SU-DHL-6 (cell line): ENCODE results near the gene SETD1B.

Experiments
- H2AFZ ChIP-seq: fragments of 200-600 bp; sonication (generic); 2 replicates; pipeline ENCODE4 v1.6.1; 2014; ENCODE audit warnings: low read depth, mild to moderate bottlenecking, moderate library complexity, mixed read lengths, antibody characterized with exemption, low read length; ENCODE audit not compliant: severe bottlenecking
- H3F3A ChIP-seq: fragments of 200-600 bp; shearing (Covaris generic); 2 replicates; pipeline ENCODE4 v1.6.0; 2016; ENCODE audit warnings: antibody characterized with exemption, mild to moderate bottlenecking; ENCODE audit not compliant: insufficient read depth
- H3K27ac ChIP-seq: fragments of 200-600 bp; sonication (generic); 2 replicates; pipeline ENCODE4 v1.5.1; 2016; ENCODE audit warnings: low read depth, mild to moderate bottlenecking, low read length, moderate library complexity, mixed read lengths
- H3K27me3 ChIP-seq: fragments of 200-600 bp; sonication (generic), shearing (Covaris generic); 2 replicates; pipeline ENCODE4 v1.6.0; 2014; ENCODE audit warnings: mild to moderate bottlenecking, low read length
- H3K36me3 ChIP-seq: fragments of 200-600 bp; sonication (generic); 2 replicates; pipeline ENCODE4 v1.6.1; 2014; ENCODE audit warnings: mild to moderate bottlenecking, low read length, mixed read lengths
- H3K4me2 ChIP-seq: fragments of 300-600, 200-600 bp; shearing (Covaris generic), sonication (generic); 2 replicates; pipeline ENCODE4 v1.6.0; 2014; ENCODE audit warnings: low read length, low read depth, mild to moderate bottlenecking; ENCODE audit not compliant: poor library complexity, severe bottlenecking
- H3K4me3 ChIP-seq: fragments of 200-600 bp; sonication (generic); 2 replicates; pipeline ENCODE4 v1.5.1; 2014; ENCODE audit warnings: antibody characterized with exemption, low read length, mild to moderate bottlenecking, mixed read lengths; ENCODE audit not compliant: insufficient read depth, poor library complexity, severe bottlenecking
- H3K79me2 ChIP-seq: fragments of 200-600 bp; sonication (generic); 2 replicates; pipeline ENCODE4 v1.6.1; 2014; ENCODE audit warnings: mild to moderate bottlenecking, low read length, moderate library complexity; ENCODE audit not compliant: insufficient read depth
- H3K9ac ChIP-seq: fragments of 200-600 bp; sonication (generic); 2 replicates; pipeline ENCODE4 v1.7.0; 2014; ENCODE audit warnings: mild to moderate bottlenecking, low read length
- H3K9me2 ChIP-seq: fragments of 200-600 bp; sonication (generic); replicated peaks from 2 replicates; pipeline ENCODE4 v1.6.1; 2014; ENCODE audit warnings: low read length; ENCODE audit not compliant: insufficient read depth
- H3K9me3 ChIP-seq: fragments of 200-600 bp; sonication (generic); 2 replicates; pipeline ENCODE4 v1.6.1; 2014; ENCODE audit warnings: low read length, mixed read lengths; ENCODE audit not compliant: insufficient read depth
- H4K20me1 ChIP-seq: fragments of 200-600 bp; sonication (generic); 2 replicates; pipeline ENCODE4 v1.6.1; 2014; ENCODE audit warnings: low read depth, mild to moderate bottlenecking, antibody characterized with exemption, low read length, moderate library complexity, mixed read lengths
- EZH2phosphoT487 ChIP-seq: fragments of 200-600 bp; sonication (generic), shearing (Covaris generic); conservative IDR thresholded peaks from 2 replicates; pipeline ENCODE4 v1.6.1; 2018; ENCODE audit warnings: mild to moderate bottlenecking, antibody characterized with exemption, low read length, moderate library complexity, mixed read lengths
- TF ChIP-seq, protein P1 (sequence below): fragments of 200-600 bp; sonication (generic); IDR thresholded peaks from one replicate; pipeline ENCODE4 v1.5.1; 2017; ENCODE audit warnings: antibody characterized with exemption, mild to moderate bottlenecking, low read length, moderate library complexity; ENCODE audit not compliant: insufficient read depth, poor library complexity, severe bottlenecking

The SETD1B gene

DNA sequence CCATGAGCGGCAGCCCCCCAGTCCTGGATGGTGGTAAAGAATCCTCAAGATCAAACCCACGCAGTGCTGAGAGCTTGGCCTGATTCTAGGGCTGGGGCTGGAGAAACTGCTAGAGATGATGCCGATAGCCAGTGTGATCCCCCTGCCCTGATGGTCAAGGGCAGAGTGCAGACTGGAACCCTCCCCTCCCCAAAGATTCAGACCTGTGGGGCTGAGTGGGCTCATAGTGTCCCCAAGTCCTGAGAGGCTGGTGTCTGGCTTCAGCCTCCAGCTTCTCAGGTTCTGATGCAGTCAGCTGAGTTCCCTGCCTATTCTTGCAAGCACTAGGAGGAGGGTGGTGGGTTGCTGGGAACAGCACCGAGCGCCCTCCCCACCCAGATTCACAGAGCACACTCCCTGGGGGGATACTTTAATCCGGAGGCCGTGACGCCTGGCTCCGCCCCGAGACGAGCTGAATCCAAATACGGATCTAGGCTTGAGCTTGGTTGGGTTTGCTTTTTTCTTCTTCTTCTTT, 22.3 kb upstream of the SETD1B start:
- Histone ChIP-seq H3K4me2 (peak overlapping the region; percentile 33), H4K20me1 (no peaks in the 10 kb centered on the region)
- TF ChIP-seq, protein P1, sequence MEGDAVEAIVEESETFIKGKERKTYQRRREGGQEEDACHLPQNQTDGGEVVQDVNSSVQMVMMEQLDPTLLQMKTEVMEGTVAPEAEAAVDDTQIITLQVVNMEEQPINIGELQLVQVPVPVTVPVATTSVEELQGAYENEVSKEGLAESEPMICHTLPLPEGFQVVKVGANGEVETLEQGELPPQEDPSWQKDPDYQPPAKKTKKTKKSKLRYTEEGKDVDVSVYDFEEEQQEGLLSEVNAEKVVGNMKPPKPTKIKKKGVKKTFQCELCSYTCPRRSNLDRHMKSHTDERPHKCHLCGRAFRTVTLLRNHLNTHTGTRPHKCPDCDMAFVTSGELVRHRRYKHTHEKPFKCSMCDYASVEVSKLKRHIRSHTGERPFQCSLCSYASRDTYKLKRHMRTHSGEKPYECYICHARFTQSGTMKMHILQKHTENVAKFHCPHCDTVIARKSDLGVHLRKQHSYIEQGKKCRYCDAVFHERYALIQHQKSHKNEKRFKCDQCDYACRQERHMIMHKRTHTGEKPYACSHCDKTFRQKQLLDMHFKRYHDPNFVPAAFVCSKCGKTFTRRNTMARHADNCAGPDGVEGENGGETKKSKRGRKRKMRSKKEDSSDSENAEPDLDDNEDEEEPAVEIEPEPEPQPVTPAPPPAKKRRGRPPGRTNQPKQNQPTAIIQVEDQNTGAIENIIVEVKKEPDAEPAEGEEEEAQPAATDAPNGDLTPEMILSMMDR = no peak
- no peak for TF ChIP-seq EZH2phosphoT487

DNA sequence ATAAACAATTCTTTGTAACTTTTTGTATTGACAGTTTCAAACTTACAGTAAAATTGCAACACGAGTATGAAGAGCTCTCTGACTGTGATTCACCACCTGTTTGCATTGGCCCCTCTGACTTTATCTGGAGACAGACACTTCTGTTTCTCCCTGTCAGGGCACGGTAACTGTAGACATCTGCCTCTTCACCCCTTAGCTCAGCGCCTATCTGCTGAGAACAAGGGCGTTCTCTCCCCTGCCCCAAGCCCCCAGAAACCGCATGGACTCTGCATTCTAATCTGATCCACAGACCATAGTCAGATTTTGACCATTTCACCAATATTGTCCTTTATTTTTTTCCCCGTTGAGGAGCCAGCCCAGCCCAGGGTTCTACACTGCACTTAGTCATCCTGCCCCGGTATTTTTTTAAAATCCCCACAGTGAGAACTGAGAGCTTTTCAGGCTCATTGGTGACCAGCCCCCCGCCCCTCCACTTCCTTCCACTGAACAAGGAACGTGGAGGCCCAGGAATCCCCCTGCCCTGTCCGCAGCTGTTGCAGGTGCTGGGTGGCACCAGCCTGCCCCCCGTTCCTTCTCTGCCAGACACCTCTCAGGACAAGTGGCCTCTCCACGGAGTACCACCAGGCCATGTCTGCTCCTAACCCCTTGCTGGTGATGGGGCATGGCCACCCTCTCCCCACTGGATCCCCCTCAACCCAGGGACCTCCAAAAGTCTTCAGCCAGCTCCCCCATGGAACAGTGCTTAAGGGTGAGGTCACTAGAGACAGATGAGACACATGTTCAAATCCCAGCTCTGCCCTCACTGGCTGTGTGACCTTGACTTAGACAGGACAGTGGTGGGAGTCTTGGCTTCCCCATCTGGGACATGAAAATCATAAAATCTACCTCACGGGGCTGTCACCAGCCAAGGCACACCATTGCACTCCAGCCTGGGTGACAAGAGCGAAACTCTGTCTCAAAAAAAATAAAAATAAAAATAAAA, 21.5 kb upstream of the SETD1B start:
- Histone ChIP-seq H3K9me2 (no peaks in the 10 kb centered on the region), H3K27ac (peak overlapping the region; percentile 72), H3K79me2 (peaks cover 27% of the 10 kb centered on the region), H3K4me3 (no peak overlapping the region), H3K27me3 (no peaks in the 10 kb centered on the region), H3F3A (peaks cover 13% of the 10 kb centered on the region), H4K20me1 (no peaks in the 10 kb centered on the region), H3K9me3 (no peaks in the 10 kb centered on the region), H3K36me3 (no peaks in the 10 kb centered on the region), H2AFZ (no peak overlapping the region), H3K4me2 (peak overlapping the region; percentile 33), H3K9ac (peak overlapping the region; percentile 31)
- no peak for TF ChIP-seq EZH2phosphoT487
- TF ChIP-seq, protein P1 = no peak

More for the DNA sequence above, 22.3 kb upstream of the SETD1B start:
- no peaks in the 10 kb centered on the region for H3K27me3 ChIP-seq
- no peak overlapping the region for H2AFZ ChIP-seq
- no peaks in the 10 kb centered on the region for H3K9me3 ChIP-seq
- H3F3A ChIP-seq = peaks cover 15% of the 10 kb centered on the region
- H3K4me3 ChIP-seq = no peak overlapping the region
- H3K36me3 ChIP-seq = no peaks in the 10 kb centered on the region
- H3K9me2 ChIP-seq = no peaks in the 10 kb centered on the region
- H3K9ac ChIP-seq = peak overlapping the region; percentile 31; the same call in 1 of the 2 replicates
- H3K27ac ChIP-seq = peak overlapping the region; percentile 72
- peaks cover 19% of the 10 kb centered on the region for H3K79me2 ChIP-seq

DNA sequence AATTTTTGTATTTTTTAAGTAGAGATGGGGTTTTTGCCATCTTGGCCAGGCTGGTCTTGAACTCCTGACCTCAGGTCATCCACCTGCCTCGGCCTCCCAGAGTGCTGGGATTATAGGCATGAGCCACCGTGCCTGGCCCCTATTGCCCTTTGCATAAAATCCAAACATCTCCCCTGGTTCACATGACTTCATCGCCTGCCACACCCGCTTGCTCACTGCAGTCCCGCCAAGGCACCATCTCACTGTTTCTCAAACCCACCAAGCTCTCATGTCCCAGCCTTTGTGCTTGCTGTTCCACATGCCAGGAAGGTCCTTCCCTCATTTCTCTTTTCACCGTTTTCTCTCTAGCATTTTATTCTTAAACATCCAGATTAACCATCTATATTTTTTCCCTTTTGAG, 20.0 kb upstream of the SETD1B start:
- peaks cover 9% of the 10 kb centered on the region; the same call in 1 of the 2 replicates for H3F3A ChIP-seq
- no peaks in the 10 kb centered on the region for H3K27me3 ChIP-seq
- H2AFZ ChIP-seq = no peak overlapping the region
- no peak overlapping the region for H3K4me2 ChIP-seq
- no peak overlapping the region for H3K27ac ChIP-seq
- TF ChIP-seq EZH2phosphoT487 = no peak
- TF ChIP-seq, protein P1 = no peak
- no peaks in the 10 kb centered on the region for H3K36me3 ChIP-seq
- peaks cover 38% of the 10 kb centered on the region for H3K79me2 ChIP-seq
- H3K9me3 ChIP-seq = no peaks in the 10 kb centered on the region
- no peaks in the 10 kb centered on the region for H3K9me2 ChIP-seq
- no peak overlapping the region for H3K9ac ChIP-seq
- H3K4me3 ChIP-seq = no peak overlapping the region
- no peaks in the 10 kb centered on the region for H4K20me1 ChIP-seq
